Ishikawa (cell line): ENCODE data around the gene PFKFB1.

ENCODE experiments used
- CEBPB ChIP-seq: IDR thresholded peaks from 2 replicates; pipeline ENCODE4 v1.6.1; 2012
- CREB1 ChIP-seq: IDR thresholded peaks from 2 replicates; pipeline ENCODE4 v1.6.1; 2012; ENCODE audit warnings: low read depth
- EGR1 ChIP-seq: IDR thresholded peaks from 2 replicates; pipeline ENCODE4 v1.6.1; 2012
- EP300 ChIP-seq: IDR thresholded peaks from 2 replicates; pipeline ENCODE4 v1.6.1; 2012; ENCODE audit warnings: borderline replicate concordance
- FOXM1 ChIP-seq: IDR thresholded peaks from 2 replicates; pipeline ENCODE4 v1.6.1; 2012; ENCODE audit warnings: low read depth, borderline replicate concordance
- MAX ChIP-seq: IDR thresholded peaks from 2 replicates; pipeline ENCODE4 v1.6.1; 2012
- NFIC ChIP-seq: IDR thresholded peaks from 2 replicates; pipeline ENCODE4 v1.6.1; 2012
- RAD21 ChIP-seq: IDR thresholded peaks from 2 replicates; pipeline ENCODE4 v1.6.1; 2012; ENCODE audit warnings: low read depth
- REST ChIP-seq: IDR thresholded peaks from 2 replicates; pipeline ENCODE4 v1.6.1; 2012; ENCODE audit warnings: low read depth, mild to moderate bottlenecking
- TAF1 ChIP-seq: IDR thresholded peaks from 2 replicates; pipeline ENCODE4 v1.6.1; 2012; ENCODE audit warnings: low read depth, mild to moderate bottlenecking
- USF1 ChIP-seq: IDR thresholded peaks from 2 replicates; pipeline ENCODE4 v1.6.1; 2012
- YY1 ChIP-seq: IDR thresholded peaks from 2 replicates; pipeline ENCODE4 v1.6.1; 2012; ENCODE audit warnings: low read depth
- ZBTB7A ChIP-seq: IDR thresholded peaks from 2 replicates; pipeline ENCODE4 v1.6.1; 2012; ENCODE audit warnings: low read depth

GRCh38 chrX:55028040-55028439 lies 34.1 kb upstream of the PFKFB1 start:
- no peak for TF ChIP-seq RAD21
- no peak for TF ChIP-seq EP300
- no peak for TF ChIP-seq CREB1
- no peak for TF ChIP-seq TAF1
- no peak for TF ChIP-seq YY1
- TF ChIP-seq USF1, result no peak
- TF ChIP-seq NFIC, result no peak
- no peak for TF ChIP-seq EGR1
- TF ChIP-seq ZBTB7A, result no peak
- TF ChIP-seq REST, result no peak
- TF ChIP-seq CEBPB, result no peak
- TF ChIP-seq MAX, result no peak
- TF ChIP-seq FOXM1, result no peak
